ENCODE data around the gene PHF21A.

DNA sequence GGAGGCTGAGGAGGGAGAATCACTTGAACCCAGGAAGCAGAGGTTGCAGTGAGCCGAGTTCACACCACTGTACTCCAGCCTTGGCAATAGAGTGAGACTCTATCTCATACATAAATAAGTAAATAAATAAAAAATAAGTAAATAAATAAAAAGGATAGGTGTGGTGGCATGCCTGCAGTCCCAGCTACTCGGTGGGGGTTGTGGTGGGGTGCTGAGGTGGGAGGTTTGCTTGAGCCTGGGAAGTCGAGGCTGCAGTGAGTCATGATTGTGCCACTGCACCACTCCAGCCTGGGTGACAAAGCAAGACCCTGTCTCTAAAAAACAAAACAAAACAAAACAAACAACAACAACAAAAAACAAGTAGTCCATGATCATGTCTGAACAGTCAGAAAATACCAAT, 195.7 kb downstream of the PHF21A start:
- TF ChIP-seq POLR2A (IDR thresholded peaks at IDR 0.05), result no peak
- TF ChIP-seq, protein P1, sequence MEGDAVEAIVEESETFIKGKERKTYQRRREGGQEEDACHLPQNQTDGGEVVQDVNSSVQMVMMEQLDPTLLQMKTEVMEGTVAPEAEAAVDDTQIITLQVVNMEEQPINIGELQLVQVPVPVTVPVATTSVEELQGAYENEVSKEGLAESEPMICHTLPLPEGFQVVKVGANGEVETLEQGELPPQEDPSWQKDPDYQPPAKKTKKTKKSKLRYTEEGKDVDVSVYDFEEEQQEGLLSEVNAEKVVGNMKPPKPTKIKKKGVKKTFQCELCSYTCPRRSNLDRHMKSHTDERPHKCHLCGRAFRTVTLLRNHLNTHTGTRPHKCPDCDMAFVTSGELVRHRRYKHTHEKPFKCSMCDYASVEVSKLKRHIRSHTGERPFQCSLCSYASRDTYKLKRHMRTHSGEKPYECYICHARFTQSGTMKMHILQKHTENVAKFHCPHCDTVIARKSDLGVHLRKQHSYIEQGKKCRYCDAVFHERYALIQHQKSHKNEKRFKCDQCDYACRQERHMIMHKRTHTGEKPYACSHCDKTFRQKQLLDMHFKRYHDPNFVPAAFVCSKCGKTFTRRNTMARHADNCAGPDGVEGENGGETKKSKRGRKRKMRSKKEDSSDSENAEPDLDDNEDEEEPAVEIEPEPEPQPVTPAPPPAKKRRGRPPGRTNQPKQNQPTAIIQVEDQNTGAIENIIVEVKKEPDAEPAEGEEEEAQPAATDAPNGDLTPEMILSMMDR (IDR thresholded peaks at IDR 0.05), result no peak
- no peak for TF ChIP-seq EP300 (IDR thresholded peaks at IDR 0.05)
